NCI-H1092 (cell line): ENCODE results near the gene EIF2AK3.
"Not testable (repeated sequence)": the region's sequence is repeated elsewhere in the genome, so short reads cannot be mapped to it uniquely, and the experiment has no call there.

Experiments used
- DNase-seq: peaks from one replicate; lab custom pipeline; 2025; lab: John Stamatoyannopoulos, UW

EIF2AK3 gene

DNA sequence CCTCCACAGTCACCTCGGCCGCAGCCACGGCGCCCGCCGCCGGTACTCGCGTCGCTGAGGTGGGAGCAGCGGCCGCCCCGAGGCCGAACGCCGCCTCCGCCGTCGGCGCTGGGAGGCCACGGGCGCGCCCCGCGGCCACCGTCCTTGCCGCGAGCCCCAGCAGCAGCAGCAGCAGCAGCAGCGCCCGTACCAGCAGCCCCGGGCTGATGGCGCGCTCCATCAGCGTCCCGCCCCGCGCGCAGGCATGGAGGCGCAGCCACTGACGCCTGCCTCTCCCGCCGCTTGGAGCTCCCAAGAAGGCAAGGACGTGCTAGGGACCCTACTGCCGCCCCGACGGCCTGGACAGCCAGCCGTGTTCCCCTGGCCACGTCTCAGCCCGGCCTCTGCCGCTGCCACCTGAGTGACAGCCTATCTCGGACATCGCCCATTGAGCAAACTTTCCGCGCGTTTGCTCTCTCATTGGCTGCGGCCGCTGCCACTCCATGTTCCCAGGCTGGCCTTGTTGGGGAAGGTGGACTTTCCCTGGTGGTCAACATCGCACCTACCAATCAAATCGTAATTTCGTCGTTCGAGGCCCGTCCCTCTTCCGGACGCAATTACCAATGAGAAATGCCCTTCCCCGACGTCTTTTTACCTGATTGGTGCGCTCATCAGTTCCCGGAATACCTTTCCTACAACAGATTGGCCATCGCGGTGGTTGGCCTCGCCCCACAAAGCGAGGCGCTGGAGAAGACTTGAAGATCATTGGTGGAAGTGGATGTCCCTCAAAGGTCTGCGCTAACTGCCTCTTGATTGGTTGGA is at the start of gene EIF2AK3:
TSS of gene EIF2AK3 (minus strand) at position 410 of the 801 bp plus-strand sequence. CDS start at position 220, 190 bp downstream.
- DNase-seq, result peak; percentile 98

DNA sequence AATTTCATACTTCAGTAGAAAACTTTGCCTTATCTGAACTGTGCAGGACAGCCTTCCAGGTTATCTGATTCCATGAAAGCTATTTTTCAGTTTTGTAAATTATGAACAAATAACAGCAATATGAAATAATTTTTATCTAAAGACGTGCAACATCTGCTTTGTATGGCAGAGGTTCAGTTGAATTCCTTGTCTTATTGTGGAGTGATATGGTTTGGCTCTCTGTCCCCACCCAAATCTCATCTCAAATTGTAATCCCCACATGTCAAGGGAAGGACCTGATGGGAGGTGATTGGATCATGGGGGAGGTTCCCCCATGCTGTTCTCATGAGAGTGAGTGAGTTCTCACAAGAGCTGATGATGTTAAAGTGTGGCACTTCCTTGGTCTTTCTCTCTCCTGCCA is 46.1 kb upstream of the EIF2AK3 start:
- DNase-seq, result no peak

DNA sequence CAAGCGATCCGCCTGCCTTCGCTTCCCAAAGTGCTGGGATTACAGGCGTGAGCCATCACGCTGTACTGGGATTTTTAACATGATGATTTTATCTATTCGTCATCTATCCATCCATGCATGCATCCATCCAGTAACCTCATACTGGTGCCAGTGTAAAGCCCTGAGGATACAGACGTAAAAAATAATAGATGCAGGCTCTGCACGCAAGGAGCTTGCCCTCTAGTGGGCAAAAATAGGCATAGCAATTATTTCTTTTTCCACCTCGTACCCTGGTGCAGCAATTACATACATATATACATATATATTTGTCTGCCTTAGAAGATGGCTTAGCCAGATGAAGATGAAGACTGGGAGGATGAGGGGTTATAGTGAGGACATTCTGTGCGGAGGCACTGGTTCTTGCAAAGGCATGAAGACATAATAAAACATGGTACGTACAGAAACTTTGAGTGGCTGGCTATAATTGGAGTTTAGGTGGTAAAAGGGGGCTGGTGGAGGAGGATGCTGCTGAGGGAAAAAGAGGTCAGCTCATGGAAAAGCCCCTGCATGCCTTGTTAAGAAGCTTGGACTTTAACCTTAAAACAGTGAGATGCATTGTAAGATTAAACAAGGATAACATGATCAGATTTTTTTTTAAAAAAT is 44.6 kb upstream of the EIF2AK3 start:
- no peak for DNase-seq

DNA sequence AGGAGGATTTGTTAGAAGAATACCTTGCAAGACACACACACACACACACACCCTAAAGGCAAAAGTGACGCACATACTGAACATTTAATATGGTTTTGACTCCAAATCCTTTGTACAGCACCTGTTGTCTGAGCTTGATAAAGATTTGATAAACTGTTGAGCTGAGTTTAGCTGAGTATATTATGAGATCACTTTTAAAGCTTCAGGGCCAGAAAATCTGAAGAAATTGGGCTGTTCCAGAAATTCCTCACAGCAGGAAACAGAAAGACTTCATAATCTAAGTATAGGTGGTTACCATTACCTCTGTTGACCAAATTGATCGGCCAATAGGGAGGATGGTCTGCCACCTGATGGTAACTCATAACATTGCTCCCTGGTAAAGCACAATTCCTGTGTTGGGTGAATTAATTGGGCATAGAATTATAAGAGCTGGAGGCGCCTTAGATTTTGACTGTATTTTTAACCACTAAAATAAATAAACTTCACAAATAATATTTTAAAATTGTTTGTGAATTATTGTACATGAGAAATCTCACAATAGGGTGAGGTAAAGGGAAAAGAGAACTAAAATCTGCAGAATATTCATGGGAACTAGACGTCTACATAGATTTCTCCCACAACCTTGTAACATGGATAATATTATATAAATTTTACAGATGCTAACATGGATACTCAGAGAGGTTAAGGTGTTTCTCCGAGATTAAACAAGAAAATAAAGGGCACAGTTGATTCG is 42.4 kb upstream of the EIF2AK3 start:
- DNase-seq, result no peak

DNA sequence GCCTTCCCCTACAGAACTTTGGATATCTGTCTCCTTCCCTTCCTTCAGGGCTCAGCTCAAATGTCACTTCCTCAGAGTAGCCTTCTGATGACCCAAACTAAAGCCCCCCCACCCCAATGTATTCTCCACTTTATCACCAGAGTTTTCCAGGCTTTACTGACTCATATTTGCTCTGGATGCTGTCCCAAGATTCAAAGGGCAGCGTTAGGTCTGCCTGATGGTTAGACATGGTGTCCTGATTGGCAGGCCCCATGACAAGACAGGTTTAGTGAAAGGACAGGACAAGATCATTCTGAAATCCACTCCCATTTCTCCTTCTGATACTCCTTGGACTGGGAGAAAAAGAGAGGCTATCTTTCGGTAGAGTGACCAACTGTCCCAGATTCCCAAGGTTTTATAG is 41.6 kb upstream of the EIF2AK3 start:
- no peak for DNase-seq

- no peak for DNase-seq
Observed at GRCh38 chr2:88667219-88667618, 40.0 kb upstream of the EIF2AK3 start.

DNA sequence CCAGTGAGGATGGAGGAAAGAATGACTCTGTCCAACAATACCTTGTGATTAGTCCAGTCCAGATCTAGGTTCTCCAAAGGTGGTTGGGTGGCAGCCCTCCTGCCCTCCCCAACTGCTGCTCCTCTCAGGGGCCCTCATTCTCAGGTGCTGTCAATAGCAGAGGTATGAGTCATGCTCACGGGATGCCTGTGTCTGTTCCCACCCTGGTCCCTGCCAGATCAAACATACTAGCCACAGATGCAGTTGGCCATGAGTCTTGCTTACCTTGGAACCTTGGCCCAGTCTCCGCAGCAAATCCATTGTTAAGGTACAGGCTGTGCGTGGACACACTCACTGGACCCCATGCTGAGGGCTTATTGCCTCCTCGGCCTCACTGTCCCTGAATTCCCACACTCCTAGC is 39.3 kb upstream of the EIF2AK3 start:
- DNase-seq, result no peak

DNA sequence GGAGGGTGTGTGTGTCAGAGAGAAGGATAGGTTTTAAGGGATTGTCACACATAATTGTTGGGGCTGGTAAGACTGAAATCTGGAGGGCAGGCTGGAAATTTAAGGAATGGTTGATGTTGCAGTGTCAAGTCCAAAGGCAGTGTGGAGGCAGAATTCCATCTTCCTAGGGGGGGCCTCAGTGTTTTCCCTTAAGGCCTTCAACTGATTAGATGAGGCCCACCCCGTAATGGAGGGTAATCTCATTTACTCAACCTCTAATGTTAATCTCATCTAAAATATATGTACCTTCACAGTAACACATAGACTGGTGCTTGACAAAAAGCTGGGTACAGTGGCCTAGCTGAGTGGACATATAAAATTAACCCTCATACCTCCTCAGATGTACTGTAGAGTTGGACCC is 33.4 kb upstream of the EIF2AK3 start:
- DNase-seq, result no peak

DNA sequence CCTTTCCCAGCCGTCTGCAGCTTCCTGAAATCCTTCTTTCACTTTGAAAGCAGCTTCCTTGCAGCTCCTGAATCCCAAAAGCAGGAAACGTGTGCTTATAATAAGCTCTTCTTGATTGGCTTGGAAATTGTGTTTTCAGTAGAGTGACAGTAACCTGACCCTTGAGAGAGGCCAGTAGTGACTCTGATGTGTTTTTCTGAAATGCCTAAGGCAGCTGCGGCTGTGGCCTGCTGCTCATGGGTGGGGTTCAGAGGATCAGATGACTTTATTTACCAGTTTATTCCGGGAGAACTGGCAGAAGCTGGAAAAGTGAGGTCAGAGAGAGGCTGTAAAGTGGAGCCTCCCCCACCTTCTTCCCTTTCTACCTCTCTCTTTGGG is 32.3 kb upstream of the EIF2AK3 start:
- DNase-seq, result no peak

DNA sequence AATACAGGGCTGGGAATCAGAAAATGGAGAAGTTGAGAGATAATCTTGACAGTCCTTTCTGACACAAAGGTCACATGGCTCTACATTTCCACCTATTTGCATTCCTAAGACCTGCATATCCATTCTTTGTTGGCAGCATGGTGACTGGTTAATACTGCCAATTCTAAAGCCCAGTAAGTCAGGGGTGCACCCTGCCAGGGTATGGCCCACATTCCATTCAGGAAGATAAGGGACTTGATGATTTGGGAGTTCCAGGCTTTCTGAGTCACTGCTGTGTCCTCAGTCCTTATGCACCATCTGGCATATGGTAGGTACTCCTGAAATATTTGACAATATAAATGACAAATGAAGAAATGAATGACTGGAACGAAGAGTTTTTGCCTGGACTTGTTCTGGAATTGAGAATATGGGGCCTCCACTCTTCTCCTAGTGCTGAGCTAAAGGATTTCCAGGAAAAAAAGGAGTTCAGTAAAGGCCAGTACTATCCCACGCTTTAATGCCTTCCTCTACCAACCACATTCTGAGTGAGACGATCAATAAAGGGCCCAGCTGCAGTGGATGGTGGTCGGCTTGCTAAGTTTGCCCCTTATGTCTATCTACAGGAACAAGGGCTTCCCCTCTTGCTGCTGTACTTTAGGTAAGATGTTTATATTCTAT is 31.7 kb upstream of the EIF2AK3 start:
- no peak for DNase-seq

- DNase-seq, result no peak
Observed at GRCh38 chr2:88658326-88658725, 31.1 kb upstream of the EIF2AK3 start.

GRCh38 chr2:88657131-88657530 is 29.9 kb upstream of the EIF2AK3 start:
- DNase-seq, result no peak

DNA sequence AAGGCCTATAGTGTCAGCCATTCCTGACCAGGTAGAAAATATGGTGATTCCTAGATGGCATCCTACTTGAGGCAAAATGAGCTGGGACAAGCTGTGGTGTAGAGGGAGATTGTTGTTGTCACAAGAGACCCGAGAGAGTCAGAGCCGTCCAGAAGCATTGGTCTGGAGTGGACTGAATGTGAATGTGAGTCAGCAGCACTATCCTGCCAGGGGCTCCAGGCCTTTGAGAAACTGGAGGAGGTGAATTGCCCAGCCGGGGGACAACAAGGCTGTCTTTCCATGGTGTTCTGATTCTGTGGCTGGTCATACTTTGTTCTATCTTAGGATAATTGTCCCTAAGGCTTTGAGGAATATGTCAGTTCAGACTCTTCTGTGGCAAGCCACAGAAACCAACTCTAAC is 29.4 kb upstream of the EIF2AK3 start:
- no peak for DNase-seq

GRCh38 chr2:88654714-88655113 is 27.4 kb upstream of the EIF2AK3 start:
- DNase-seq, result no peak

DNA sequence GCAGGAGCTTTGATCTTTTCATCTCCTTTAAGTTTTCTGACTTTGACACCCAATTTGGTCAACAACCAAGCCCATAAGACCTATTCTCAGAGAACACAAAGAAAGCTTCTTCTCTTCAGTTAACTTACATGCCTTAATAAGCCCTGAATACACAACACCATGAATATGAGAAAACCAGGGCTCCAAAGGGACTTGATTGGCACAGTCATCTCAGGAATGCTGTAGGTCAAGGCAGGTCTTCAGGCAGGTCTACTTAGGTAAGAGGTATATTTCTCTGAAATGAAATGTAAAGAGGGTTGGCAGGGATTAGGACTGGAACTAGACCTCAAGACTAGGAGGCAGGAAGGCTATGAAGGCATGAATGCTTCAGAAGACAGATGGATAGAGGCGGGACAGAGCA is 24.4 kb upstream of the EIF2AK3 start:
- no peak for DNase-seq

DNA sequence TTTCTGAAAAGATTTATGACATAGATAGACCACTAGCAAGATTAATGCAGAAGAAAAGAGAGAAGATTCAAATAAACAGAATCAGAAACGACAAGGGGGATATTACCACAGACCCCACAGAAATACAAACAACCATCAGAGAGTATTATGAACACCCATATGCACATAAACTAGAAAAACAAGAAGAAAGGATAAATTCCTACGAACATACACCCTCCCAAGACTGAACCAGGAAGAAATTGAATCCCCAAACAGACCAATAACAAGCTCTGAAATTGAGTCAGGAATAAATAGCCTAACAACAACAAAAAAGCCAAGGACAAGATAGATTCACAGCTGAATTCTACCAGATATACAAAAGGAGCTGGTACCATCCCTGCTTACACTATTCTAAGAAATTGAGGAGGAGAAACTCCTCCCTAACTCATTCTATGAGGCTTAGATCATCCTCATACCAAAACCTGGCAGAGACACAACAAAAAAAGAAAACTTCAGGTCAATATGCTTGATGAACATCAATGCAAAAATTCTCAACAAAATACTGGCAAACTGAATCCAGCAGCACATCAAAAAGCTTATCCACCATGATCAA is 18.1 kb upstream of the EIF2AK3 start:
- not testable (repeated sequence) for DNase-seq

DNA sequence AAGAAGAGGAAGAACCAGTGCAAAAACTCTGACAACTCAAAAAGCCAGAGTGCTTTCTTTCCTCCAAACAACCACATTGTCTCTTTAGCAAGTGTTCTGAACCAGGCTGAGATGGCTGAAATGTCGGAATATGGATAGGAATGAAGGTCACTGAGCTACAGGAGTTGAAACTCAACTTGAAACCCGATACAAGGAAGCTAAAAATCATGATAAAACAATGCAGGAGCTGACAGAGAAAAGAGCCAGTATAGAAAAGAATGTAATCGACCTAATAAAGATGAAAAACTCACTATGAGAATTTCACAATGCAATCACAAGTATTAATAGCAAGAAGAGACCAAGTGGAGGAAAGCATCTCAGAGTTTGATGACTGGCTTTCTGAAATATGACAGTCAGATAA is 15.0 kb upstream of the EIF2AK3 start:
- DNase-seq, result no peak

DNA sequence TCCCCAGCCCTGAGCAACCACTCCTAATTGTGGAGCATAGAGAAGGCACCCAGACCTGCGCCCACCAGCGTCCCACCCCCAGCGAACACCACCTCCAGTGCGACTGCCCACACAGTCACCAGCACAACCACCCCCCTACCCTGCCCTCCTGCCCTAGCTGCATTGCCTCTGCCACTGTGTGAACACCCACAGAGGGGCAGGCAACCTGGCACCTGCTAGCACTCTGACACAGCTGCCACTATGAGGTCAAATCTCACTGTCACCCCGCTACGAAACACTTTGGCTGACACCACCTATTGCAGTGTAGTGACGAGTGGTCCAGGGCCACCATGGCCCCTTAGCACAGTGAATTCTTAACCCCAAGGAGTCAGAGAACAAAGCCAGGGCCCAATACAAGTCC is 14.1 kb upstream of the EIF2AK3 start:
- no peak for DNase-seq

DNA sequence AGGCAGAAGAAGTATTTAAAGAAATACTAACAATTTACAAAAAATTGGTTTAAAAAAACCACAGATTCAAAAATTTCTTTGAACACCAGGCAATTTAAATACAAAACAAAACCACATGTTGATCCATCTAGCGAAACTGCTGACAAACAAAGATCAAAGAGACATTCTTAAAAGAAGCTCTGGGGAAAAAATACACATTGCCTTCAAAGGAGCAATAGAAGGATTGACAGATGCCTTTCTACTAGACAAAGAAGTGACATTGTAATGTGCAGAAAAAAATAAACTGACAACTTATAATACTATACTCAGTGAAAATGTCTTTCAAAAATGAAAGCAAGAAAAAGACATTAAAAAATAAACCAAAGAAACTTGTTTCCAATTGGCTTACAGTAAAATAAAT is 12.6 kb upstream of the EIF2AK3 start:
- DNase-seq, result no peak

DNA sequence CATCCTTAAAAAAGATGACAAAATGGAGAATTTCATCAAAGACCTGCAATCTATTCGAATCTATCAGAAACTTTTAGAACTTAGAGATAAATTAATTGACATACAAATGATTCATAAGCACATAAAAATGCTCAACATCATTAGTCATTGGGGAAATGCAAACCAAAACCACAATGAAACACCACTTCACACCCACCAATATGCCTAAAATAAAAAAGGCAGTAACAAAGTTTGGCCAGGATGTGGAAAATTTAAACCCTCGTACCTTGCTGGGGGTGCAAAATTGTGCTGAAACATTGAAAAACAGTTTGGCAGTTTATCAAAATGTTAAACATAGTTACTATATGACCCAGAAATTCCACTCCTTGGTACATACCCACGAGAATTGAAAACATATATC is 11.5 kb upstream of the EIF2AK3 start:
- no peak for DNase-seq

GRCh38 chr2:88638123-88638650 is 10.9 kb upstream of the EIF2AK3 start:
- no peak for DNase-seq

- no peak for DNase-seq
Observed at GRCh38 chr2:88637464-88637863, 10.2 kb upstream of the EIF2AK3 start.
